Measurements from ENCODE around the gene FRS2. TPM values are rescaled to one million over a fixed set of nuclear protein-coding genes. Genes with fewer than 3 reads are reported as not detected.
A peak's percentile ranks its signal among the peaks of the same experiment; 100 is the strongest.

The FRS2 gene
- total RNA-seq, 1 experiment from 2014 or later, result 26.6 TPM

DNA sequence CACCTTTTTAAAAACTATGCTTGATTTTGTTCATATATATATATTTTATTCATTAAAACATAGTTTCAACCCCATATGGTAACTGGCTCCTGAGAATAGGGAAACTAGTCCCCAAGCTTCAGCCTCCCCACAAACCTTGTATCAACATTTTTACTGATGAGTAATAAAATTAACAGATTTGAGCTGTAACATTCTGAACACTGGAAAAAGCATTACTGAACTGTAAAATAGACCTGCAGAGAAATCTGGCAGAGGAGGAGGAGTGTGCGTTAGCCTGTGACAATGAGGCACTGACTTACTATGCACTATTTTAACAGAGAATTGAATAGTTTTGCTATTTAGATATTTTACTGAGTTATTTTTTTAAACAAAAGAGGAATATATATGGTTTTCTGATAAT is 43.1 kb downstream of the FRS2 start:
- in situ Hi-C loops (cut with HindIII; ENCODE audit: low pct_unique_long_range_greater_than_20kb, low sequenced_read_pairs), result no loop called here
- DNase-seq (ENCODE audit: low read depth, low spot score), result no peak

DNA sequence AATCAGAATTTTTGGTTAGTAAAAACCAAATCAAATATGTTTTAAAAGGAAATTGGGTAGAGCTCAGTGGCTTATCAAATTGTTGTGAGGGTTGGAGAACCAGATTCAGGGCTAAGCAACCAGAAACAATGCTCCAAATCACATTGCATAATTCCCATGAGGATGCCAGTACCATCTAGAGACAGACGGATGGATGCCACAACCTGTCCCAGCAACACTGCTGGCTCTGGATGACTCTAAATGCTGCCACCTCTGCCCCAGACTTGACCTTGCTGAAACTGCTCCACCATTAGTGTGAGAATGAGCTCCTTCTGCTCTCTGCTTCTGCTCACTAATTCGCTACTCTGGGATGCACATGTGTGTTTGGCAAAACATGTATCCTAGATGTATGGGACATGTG is 43.9 kb downstream of the FRS2 start:
- in situ Hi-C loops (cut with HindIII; ENCODE audit: low pct_unique_long_range_greater_than_20kb, low sequenced_read_pairs), result no loop called here

DNA sequence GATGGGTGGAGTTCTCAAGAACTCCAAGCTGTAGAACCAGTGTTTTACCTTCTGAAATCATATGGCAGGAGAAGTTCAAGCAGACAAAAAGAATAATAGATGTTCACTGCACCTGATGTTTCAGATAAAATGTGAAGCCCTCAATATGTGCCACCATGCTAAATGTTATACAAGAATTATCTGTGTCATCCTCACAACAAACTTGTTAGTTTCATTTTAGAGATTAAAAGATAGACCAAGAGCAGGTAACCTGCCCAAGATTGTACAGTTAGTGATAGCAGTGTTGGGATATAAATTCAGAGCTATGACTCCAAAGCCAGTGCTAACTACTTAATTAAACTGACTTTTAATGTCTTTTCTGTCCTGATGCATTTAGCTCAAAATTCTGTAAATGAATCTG is 44.7 kb downstream of the FRS2 start:
- in situ Hi-C loops (cut with HindIII; ENCODE audit: low pct_unique_long_range_greater_than_20kb, low sequenced_read_pairs), result no loop called here
- no peak for DNase-seq (ENCODE audit: low read depth, low spot score)

More for the DNA sequence above, 43.9 kb downstream of the FRS2 start:
- DNase-seq (ENCODE audit: low read depth, low spot score), result no peak

DNA sequence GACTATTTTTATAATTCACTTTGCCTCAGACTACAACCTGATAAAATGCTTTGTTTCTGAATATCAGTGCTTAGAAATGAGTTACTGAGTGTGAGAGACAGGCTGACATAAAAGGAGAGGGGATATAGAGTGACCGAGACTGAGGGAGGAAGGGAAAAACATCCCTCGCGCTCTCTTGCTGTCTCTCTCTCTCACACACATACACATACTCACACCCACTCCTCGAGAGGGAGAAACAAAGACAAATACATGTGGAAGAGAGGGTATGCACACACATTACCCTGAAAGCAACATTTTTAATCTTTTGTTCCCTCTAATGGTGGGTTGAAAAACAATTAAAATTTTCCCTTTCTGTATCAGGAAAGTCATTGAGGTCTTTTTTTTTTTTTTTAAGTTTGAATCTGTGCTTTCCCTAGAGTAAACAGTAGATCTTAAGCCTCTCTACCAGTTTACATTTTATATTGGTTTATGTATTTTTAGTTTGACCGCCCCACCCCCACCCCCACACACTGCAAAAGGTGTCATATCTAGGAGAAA is 45.3 kb downstream of the FRS2 start:
- no peak for DNase-seq (ENCODE audit: low read depth, low spot score)
- in situ Hi-C loops (cut with HindIII; ENCODE audit: low pct_unique_long_range_greater_than_20kb, low sequenced_read_pairs), result no loop called here

DNA sequence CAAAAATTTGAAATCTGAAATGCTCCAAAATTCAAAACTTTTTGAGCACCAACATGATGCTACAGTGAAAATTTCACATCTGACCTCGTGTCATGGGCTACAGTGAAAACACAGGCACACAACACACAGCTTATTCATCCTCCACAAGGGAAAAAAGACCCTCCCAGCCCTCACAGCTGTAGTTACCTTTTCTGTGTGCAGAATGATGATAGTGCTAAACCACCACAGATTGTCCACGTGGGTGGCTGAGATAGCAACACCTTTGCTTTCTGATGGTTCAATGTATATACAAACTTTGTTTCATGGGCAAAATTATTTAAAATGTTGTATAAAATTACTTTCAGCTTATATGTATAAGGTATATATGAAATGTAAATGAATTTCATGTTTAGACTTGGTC is 46.8 kb downstream of the FRS2 start:
- no peak for DNase-seq (ENCODE audit: low read depth, low spot score)
- in situ Hi-C loops (cut with HindIII; ENCODE audit: low pct_unique_long_range_greater_than_20kb, low sequenced_read_pairs), result no loop called here

DNA sequence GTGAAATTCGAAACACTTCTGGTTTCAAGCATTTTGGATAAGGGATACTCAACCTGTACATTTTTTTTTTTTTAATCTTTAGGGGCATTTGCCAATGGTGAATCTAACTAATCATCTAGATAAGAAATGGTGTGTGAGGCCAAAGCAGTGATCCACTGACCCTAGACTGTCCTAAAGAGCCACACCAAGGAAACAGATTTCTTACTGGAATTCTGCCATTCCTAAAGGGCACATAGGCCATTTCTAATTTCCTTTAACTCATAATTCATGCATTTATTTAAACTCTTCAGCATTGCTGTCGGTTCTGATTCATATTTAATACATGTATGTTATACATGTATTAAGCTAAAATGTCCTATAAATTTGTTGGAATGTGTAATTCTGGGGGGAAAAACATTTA is 47.2 kb downstream of the FRS2 start:
- no peak for DNase-seq (ENCODE audit: low read depth, low spot score)
- in situ Hi-C loops (cut with HindIII; ENCODE audit: low pct_unique_long_range_greater_than_20kb, low sequenced_read_pairs), result no loop called here

DNA sequence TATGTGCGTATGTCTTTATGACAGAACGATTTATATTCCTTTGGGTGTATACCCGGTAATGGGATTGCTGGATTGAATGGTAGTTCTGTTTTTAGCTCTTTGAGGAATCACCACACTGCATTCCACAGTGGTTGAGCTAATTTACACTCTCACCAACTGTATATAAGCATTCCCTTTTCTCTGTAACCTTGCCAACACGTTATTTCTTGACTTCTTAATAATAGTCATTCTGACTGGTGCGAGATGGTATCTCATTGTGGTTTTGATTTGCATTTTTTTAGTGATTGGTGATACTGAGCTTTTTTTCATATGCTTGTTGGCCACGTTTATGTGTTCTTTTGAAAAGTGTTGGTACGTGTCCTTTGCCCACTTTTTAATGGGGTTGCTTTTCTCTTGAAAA is 49.7 kb downstream of the FRS2 start:
- in situ Hi-C loops (cut with HindIII; ENCODE audit: low pct_unique_long_range_greater_than_20kb, low sequenced_read_pairs), result no loop called here
- DNase-seq (ENCODE audit: low read depth, low spot score), result no peak

DNA sequence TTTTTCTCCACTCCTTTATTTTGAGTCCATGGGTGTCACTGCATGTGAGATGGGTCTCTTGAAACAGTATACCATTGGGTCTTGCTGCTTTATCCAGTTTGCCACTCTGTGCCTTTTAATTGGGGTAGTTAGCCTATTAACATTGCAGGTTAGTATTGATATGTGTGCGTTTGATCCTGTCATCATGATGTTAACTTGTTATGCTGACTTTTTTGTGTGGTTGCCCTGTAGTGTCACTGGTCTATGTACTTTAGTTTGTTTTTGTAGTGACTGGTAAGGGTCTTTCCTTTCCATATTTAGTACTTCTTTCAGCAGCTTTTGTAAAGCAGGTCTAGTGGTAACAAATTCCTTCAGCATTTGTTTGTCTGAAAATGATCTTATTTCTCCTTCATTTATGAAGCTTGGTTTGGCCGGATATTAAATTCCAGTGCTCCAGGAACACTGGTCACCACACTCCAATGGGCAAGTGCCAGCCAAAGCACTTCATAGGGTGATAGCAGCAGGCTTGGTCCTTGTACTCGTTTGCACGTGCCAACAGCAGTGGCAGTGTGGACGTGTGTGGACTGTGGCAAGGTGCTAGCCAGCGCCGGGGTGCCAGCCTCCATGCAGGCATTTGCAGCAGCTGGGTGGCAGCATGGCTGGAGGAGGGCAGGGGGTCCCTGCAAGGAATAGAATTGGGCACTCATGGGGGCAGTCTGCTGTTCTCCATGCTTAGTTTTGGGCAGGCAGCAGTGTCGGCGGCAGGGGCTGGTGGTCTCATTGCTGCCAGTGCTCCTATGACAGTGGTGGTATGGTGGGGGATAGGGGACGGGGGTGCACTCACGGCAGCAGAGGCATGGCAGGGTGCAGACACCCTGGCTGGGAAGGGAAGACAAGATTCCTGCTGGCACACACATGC is 53.5 kb downstream of the FRS2 start:
- in situ Hi-C loops (cut with HindIII; ENCODE audit: low pct_unique_long_range_greater_than_20kb, low sequenced_read_pairs), result no loop called here
- DNase-seq (ENCODE audit: low read depth, low spot score), result no peak

DNA sequence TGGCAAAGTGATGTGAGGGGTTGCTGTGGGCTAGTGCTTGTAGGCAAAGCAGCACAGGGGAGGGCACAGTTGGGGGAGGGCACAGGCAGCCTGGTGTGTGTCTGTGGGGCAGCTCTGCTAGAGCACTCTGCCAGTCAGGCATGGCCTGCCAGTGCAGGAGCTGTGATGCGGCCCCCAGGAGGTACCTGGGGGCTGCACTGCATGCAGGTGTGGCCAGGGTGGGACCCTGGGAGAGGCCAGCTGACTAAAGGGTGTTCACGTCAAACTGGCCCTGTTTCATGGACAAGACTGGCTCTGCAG is 54.1 kb downstream of the FRS2 start:
- in situ Hi-C loops (cut with HindIII; ENCODE audit: low pct_unique_long_range_greater_than_20kb, low sequenced_read_pairs), result no loop called here
- DNase-seq (ENCODE audit: low read depth, low spot score), result no peak

DNA sequence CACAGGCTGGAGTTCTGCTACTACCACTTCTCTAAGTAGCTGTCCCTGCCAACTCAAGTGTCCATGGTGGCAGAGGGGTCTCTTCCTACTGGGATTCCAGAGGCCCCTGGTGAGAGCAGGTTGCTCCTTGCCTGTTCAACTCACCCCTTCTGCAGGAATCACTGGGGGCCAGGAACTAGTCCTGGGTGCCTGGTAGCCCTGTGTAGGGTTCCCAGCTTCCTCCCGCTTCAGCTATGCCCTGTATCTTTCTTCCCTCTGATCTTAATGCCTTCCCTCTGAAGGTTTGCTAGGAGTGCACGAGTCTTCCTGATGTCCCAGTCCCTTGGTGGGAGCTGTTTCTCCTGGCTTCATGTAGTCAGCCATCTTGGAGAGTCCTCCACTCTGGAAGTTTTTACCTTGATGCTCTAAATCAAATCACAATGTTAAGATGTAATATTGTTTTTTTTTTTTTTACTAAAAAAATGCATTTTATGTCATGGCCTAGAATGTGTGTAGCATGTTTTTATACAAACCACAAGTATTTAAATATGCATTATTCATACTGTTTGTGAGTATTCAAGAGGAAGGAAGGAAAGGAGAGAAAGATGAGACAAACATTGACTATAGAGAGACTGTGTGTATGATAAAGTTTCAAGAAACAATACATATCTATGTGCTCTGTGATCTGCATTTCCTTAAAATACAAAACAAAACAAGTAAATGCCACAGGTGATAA is 54.7 kb downstream of the FRS2 start:
- no peak for DNase-seq (ENCODE audit: low read depth, low spot score)
- in situ Hi-C loops (cut with HindIII; ENCODE audit: low pct_unique_long_range_greater_than_20kb, low sequenced_read_pairs), result no loop called here

DNA sequence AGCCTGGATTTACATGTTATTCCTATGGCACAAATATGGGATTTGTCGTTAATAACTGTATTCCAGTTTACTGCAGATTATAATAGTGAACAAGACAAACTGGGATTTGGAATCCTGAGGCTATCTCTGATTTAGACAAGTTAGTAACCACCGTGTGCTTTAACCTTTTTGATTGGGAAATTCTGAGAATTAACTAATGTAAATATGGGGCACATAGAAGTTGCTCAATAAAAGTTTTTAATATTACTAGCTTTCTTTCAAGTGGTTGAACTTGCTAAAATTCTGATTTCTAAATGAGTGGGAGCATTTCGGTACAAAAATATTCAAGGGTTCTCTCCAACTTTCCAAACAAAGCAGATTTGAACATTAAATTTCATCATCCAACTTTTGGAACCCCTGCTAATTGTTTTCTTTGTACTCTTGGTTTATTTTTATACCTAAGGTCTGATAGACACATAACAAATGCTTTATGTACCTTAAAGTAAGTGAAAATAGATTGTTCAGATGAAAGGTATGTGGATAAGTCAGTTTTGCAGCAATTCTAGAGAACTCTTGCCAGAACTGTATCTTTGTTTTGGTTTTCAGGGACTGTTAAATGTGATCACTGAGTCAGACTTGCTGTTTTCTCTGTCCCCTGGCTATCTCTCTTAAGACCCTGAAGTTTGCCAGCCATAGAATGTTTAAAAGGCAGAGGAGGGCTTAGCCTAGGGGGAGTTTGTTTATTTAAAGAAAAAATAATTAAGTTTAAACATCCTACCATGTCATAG is 57.5 kb downstream of the FRS2 start:
- DNase-seq (ENCODE audit: low read depth, low spot score), result no peak
- in situ Hi-C loops (cut with HindIII; ENCODE audit: low pct_unique_long_range_greater_than_20kb, low sequenced_read_pairs), result no loop called here

DNA sequence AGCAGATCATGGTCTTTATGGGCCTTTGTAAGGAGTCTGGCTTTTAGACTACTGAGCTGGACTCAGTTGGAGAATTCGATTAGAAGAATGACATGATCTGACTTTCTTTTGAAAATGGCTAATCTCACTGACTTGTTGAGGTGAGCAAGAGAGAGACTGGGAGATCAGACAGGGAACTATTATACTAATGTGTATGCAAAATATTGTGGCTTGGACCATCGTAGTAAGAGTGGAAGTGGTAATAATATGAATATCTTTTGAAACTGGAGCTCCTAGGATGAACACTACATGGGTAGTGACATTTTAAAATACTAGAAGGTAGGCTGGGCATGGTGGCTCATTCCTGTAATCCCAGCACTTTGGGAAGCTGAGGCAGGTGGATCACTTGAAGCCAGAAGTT is 58.8 kb downstream of the FRS2 start:
- in situ Hi-C loops (cut with HindIII; ENCODE audit: low pct_unique_long_range_greater_than_20kb, low sequenced_read_pairs), result no loop called here
- no peak for DNase-seq (ENCODE audit: low read depth, low spot score)

DNA sequence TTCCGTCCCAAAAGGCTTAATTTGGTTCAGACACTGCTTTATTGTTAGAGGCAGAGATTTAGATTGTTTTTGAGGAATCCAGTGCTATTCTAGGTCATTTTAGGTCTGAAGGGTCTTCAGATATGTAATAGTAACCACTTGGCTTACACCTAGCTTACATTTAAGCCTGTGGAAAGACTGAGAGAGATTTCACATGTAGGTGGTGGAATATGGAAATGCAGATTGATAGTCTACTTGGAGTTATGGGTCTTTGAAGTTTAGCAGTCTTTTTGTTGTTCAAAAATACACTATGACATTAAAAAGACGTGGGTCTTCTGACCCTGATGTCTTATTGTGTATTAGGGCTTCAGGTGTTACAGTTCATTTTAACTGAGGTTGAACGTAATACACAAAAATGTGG is 63.7 kb downstream of the FRS2 start:
- in situ Hi-C loops (cut with HindIII; ENCODE audit: low pct_unique_long_range_greater_than_20kb, low sequenced_read_pairs), result no loop called here
- no peak for DNase-seq (ENCODE audit: low read depth, low spot score)

DNA sequence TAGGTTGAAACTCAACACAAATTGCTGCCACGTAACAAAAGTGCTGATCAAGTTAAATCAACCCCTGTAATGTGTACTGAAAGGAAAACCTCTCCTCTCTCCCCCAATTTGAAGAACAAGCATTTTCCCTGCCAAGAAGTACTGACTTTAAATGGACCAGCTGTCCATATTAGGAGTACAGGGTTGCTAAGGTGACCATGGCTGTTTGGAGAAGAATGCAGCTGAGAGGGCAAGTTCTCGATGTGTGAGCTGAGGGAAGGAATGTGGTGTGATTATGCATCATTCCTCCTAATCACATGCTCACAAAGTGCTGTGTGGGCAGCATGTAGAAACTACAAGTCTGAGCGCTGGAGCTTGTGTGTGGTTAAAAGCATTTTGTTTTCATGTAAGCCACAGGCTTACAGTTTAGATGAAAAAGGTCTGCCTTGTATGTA is 64.2 kb downstream of the FRS2 start:
- in situ Hi-C loops (cut with HindIII; ENCODE audit: low pct_unique_long_range_greater_than_20kb, low sequenced_read_pairs), result no loop called here
- peak; percentile 89 for DNase-seq (ENCODE audit: low read depth, low spot score)

DNA sequence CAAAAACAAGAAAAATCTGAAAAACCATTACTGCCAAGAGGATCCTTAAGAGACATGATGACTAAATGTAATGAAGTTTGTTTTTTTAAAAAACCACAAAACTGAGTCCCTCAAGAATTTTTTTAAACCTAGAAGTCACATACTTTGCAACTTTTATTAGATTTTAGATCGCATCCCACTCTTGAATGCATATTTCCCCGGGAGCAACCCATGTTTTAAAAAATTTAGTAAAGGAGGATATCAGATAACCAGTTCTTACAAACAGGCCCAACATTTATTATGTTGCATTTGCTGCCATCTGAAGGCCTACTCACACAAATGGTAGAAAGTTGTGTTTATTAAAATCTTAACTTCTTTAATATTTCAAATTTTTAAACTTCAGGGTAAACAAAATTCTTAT is 70.8 kb downstream of the FRS2 start:
- DNase-seq (ENCODE audit: low read depth, low spot score), result no peak
- in situ Hi-C loops (cut with HindIII; ENCODE audit: low pct_unique_long_range_greater_than_20kb, low sequenced_read_pairs), result no loop called here

DNA sequence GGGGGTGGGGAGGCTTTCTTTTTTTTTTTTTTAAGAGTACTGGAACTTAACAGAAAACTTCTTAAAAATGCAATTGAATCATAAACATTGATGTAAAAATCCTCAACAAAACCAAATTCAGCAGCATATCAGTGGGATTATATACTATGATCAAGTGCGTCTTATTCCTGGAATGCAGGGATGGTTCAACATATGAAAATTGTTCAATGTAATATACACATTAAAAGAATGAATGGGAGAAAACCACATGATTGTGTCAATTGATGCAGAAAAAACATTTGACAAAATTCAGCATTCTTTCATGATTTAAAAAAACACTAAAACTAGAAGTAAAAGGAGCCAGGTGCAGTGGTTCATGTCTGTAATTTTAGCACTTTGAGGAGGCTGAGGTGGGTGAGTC is 73.9 kb downstream of the FRS2 start:
- in situ Hi-C loops (cut with HindIII; ENCODE audit: low pct_unique_long_range_greater_than_20kb, low sequenced_read_pairs), result no loop called here
- no peak for DNase-seq (ENCODE audit: low read depth, low spot score)

DNA sequence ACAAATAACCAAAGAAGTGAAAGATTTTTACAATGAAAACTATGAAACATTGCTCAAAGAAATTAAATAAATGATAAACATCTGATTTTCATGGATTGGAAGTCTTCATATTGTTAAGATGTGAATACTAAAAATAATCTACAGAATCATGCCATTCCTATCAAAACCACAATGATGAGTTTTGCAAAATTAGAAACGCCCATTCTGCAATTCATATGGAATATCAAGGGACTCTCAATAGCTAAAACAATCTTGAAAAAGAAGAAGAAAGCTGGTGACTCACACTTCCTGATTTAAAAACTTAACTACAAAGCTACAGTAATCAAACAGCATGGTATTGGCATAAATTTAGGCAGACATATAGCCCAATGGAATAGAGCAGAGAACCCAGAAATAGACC is 74.9 kb downstream of the FRS2 start:
- DNase-seq (ENCODE audit: low read depth, low spot score), result no peak
- in situ Hi-C loops (cut with HindIII; ENCODE audit: low pct_unique_long_range_greater_than_20kb, low sequenced_read_pairs), result no loop called here

DNA sequence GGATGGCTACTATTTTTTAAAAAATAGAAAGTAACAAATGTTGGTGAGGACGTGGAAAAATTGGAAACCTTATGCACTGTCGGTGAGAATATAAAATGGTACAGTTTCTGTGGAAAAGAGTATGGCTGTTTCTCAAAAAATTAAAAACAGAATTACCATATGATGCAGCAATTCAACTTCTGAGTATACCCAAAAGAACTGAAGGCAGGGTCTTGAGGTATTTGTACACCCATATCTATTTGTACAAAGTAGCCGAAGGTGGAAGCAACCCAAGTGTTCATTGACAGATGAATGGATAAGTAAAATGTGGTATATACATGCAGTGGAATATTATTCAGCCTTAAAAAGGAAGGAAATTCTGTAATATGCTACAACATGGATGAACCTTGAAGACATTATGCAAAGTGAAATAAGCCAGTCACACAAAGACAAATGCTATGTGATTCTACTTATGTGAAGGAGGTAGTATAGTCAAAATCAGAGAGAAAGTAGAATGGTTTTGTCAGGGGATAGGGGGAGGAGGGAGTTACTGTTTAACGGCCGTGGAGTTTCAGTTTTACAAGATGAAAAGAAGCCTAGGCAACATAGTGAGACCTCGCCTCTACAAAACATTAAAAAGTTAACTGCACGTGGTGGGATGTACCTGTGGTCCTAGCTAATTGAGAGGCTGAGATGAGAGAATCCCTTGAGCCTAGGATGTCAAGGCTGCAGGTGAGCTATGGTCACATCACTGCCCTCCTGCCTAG is 76.7 kb downstream of the FRS2 start:
- in situ Hi-C loops (cut with HindIII; ENCODE audit: low pct_unique_long_range_greater_than_20kb, low sequenced_read_pairs), result no loop called here
- DNase-seq (ENCODE audit: low read depth, low spot score), result no peak
